Choroid plexus epithelial cell (primary cell): ENCODE results near the gene PDLIM4.

Experiments used
- DNase-seq: peaks from one replicate; pipeline ENCODE4 v3.0.0-alpha.2; 2010; ENCODE audit warnings: low read depth
- H3K4me3 ChIP-seq: 2 replicates; pipeline ENCODE4 v1.5.1; 2011; ENCODE audit warnings: low read depth, mild to moderate bottlenecking, control low read depth, low read length, moderate library complexity
- TF ChIP-seq, protein P1 (sequence below): conservative IDR thresholded peaks from 2 replicates; pipeline ENCODE4 v1.5.1; 2011; ENCODE audit warnings: low read depth, mild to moderate bottlenecking, control low read depth, inconsistent platforms, low read length, moderate library complexity

The PDLIM4 gene

DNA sequence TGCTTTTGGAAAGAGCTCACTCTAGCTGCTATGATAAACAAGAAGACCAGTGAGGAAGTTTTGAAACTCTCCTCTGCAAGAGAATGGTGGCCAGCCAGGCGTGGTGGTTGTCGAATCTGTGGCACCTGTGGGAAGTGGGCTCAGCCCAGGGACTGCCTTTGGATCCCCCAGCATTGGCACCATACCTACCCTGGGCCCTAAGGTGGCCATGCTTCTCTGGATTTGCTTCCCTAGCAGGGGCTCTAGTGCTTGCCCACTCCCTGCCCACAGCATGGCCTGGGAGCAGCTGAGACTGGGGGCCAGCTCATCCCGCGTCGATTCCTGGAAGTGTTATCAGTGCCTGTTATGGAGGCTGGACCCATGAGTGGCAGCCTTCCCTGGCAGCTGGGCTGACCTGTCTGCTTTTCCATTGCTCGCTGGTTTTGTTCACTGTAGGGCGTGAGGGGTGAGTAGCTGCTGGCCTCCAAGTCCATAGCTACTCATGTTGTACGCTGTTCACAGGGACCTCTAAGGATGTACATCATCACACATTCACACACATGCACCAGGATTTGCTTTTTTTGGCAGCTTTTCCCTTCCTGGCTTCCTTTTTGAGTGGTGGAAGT is 39.0 kb downstream of the PDLIM4 start:
- DNase-seq: peak; percentile 58
- TF ChIP-seq, protein P1, sequence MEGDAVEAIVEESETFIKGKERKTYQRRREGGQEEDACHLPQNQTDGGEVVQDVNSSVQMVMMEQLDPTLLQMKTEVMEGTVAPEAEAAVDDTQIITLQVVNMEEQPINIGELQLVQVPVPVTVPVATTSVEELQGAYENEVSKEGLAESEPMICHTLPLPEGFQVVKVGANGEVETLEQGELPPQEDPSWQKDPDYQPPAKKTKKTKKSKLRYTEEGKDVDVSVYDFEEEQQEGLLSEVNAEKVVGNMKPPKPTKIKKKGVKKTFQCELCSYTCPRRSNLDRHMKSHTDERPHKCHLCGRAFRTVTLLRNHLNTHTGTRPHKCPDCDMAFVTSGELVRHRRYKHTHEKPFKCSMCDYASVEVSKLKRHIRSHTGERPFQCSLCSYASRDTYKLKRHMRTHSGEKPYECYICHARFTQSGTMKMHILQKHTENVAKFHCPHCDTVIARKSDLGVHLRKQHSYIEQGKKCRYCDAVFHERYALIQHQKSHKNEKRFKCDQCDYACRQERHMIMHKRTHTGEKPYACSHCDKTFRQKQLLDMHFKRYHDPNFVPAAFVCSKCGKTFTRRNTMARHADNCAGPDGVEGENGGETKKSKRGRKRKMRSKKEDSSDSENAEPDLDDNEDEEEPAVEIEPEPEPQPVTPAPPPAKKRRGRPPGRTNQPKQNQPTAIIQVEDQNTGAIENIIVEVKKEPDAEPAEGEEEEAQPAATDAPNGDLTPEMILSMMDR: no peak
- no peak overlapping the region for H3K4me3 ChIP-seq

DNA sequence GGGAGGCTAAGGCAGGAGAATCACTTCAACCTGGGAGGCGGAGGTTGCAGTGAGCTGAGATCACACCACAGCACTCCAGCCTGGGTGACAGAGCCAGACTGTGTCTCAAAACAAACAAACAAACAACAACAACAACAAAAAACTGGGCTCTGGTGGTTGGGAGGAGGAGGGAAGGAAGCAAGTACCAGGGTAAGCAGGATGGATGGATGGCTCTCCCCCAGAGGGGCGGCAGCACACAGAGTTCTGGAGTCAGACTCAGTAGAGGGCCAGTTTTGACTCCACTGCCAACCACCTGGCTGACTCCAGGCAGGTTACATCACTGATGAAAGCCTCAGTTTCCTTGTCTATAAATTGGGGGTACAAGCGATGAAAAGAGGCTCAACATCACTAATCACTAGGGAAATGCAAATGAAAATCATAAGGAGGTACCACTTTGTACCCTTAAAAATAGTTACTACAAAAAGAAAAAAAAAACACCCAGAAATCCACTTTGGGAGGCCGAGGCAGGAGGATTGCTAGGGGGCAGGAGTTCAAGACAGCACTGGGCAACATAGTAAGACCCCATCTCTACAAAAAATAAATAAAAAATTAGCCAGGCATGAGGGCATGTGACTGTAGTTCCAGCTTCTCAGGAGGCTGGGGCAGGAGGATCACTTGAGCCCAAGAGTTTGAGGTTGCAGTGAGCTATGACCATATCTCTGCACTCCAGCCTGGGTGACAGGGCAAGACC is 39.9 kb downstream of the PDLIM4 start:
- TF ChIP-seq, protein P1: no peak
- DNase-seq: no peak
- no peak overlapping the region for H3K4me3 ChIP-seq

DNA sequence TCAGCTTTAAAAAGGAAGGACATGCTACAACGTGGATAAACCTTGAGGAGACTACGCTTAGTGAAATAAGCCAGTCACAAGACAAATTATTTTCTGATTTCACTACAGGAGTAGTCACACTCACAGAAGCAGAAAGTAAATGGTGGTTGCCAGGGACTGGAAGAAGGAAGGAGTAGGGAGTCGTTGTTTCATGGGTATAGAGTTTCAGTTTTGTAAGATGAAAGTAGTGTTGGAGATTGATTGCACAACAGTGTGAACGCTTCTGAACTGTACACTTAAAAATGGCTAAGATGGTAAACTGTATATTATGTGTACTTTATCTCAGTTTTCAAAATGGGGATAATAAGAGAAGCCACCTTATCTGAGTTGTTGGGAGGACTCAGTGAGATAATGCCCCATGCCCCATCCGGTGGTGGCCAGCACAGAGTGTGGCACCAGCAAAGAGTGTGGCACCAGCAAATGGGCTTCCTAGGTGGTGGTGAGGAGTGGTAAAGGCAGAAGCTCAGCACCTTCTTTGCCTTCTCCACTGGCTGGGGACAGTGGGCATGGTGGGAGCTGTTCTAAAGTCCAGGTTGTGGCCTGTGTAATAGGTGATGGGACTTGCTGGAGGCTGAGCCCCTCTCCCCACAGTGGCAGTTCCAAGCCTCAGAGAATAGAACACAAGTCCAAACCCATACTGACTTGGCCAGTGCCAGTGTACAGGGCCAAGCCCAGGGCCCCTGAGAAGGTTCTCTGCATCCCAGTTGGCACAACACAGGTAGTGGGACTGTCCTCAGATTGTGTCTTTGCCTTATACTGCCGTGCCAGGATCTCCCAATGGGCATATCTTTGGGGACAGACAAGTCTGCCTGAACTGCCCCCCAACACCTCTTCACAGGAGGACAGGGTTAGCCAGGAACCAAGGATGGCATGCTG is 41.1 kb downstream of the PDLIM4 start:
- DNase-seq: peak; percentile 81
- no peak overlapping the region for H3K4me3 ChIP-seq
- TF ChIP-seq, protein P1: no peak

DNA sequence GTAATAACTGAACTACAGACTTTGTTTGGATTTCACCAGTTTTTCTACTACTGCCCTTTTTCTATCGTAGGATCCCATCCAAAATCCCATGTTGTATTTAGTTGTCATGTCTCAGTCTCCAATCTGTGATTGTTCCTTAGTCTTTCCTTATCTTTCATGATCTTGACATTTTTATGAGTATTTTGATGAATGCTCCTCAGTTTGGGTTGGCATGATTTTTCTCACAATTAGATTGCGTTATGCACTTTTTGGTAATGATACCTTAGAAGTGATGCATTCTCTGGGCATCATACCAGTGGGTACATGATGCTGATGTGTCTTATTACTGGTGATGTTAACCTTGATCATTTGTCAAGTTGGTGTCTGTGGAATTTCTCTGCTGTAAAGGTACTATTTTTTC is 42.4 kb downstream of the PDLIM4 start:
- H3K4me3 ChIP-seq: no peak overlapping the region
- DNase-seq: no peak
- TF ChIP-seq, protein P1: no peak

DNA sequence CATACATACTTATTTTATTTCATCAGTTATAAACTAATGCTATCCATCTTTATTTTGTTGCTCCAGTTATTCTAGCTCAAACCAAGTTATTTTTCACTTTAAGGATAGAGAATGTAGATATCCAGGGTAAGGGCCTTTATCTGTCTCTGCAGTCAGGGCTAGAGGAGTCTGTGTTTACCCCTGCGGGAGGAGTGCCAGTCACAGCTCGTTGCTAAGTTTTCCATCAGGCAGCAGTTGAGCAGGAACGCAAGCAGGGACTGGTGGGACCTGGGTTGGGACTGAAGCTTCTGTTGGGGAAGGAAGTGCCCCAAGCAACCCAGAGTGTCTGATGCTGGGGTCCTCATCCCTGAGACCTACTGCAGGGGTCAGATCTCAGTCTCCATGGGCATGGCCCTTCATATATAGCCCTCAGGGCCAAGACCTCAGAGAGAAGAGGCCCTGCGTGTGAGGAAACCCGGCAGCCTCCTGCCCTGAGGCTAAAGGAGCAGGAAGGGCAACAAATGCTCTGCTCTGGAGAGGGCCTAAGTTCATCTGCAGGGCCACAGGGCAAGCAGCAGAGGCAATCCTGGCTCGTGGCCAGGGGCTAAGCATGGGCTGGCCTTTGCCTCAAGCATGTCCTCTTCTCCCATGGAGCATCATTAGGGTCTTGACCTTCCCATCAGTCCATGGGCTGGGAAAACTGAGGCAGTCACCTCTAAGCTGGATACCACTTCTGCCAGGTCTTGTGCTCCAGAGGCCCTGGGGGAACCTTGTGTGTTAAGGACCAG is 43.3 kb downstream of the PDLIM4 start:
- DNase-seq: no peak
- H3K4me3 ChIP-seq: no peak overlapping the region
- TF ChIP-seq, protein P1: no peak
